NCI-H187 treated with DMSO at 0.1 percent for 48 hours (cell line): ENCODE data around the gene MYPOP.
A peak's percentile ranks its signal among the peaks of the same experiment; 100 is the strongest.
"Not testable (repeated sequence)": the region's sequence is repeated elsewhere in the genome, so short reads cannot be mapped to it uniquely, and the experiment has no call there.

Experiments
- DNase-seq: peaks from one replicate; lab custom pipeline; 2025; lab: John Stamatoyannopoulos, UW

MYPOP gene

GRCh38 chr19:45906221-45906620 is 3.8 kb upstream of the MYPOP start:
- DNase-seq = no peak

GRCh38 chr19:45905011-45905410 is 2.6 kb upstream of the MYPOP start:
- no peak for DNase-seq

- peak; percentile 86 for DNase-seq
These were observed 525 bp upstream of the MYPOP start for GRCh38 chr19:45902651-45903625.

- DNase-seq = no peak
These were observed 941 bp downstream of the MYPOP start for GRCh38 chr19:45901432-45901911.

- DNase-seq = no peak
These were observed 1.5 kb downstream of the MYPOP start for GRCh38 chr19:45900738-45901431.

- DNase-seq = no peak
These were observed 2.4 kb downstream of the MYPOP start for GRCh38 chr19:45899919-45900589.

GRCh38 chr19:45899253-45899652 is 3.2 kb downstream of the MYPOP start:
- no peak for DNase-seq

- DNase-seq = no peak
These were observed 5.1 kb downstream of the MYPOP start for GRCh38 chr19:45897261-45897812.

GRCh38 chr19:45895983-45896599 is 6.3 kb downstream of the MYPOP start:
- not testable (repeated sequence) for DNase-seq

- DNase-seq = no peak
These were observed 6.9 kb downstream of the MYPOP start for GRCh38 chr19:45895519-45895972.

GRCh38 chr19:45890877-45891276 is 11.5 kb downstream of the MYPOP start:
- DNase-seq = no peak

GRCh38 chr19:45889210-45889885 is 13.1 kb downstream of the MYPOP start:
- DNase-seq = no peak

GRCh38 chr19:45887200-45887710 is 15.2 kb downstream of the MYPOP start:
- no peak for DNase-seq

GRCh38 chr19:45886427-45887199 is 15.8 kb downstream of the MYPOP start:
- peak; percentile 64 for DNase-seq

- peak; percentile 53 for DNase-seq
These were observed 16.6 kb downstream of the MYPOP start, which contains the start of gene IRF2BP1 for GRCh38 chr19:45885556-45886426. TSS of gene IRF2BP1 (minus strand) at chr19:45886141. CDS start at chr19:45885774, 367 bp downstream.

- DNase-seq = no peak
These were observed 17.5 kb downstream of the MYPOP start for GRCh38 chr19:45884682-45885555.

GRCh38 chr19:45883881-45884681 is 18.3 kb downstream of the MYPOP start:
- no peak for DNase-seq
